HEK293 (cell line): Measurements from ENCODE around the gene OR10G7.

ENCODE experiments used
- BCL11A ChIP-seq: fragments of 450-650 bp; formaldehyde crosslinking; IDR thresholded peaks from 2 replicates; pipeline ENCODE4 v1.5.1; 2016; ENCODE audit warnings: low read depth, missing biosample characterization, missing genetic modification characterization
- CTCF ChIP-seq: fragments of 450-650 bp; formaldehyde crosslinking; IDR thresholded peaks from 2 replicates; pipeline ENCODE4 v1.5.1; 2016; ENCODE audit warnings: missing biosample characterization, missing genetic modification characterization
- KLF8 ChIP-seq: fragments of 450-650 bp; formaldehyde crosslinking; IDR thresholded peaks from 2 replicates; pipeline ENCODE4 v1.5.1; 2016; ENCODE audit warnings: missing biosample characterization, missing genetic modification characterization
- SCRT2 ChIP-seq: fragments of 450-650 bp; formaldehyde crosslinking; IDR thresholded peaks from 2 replicates; pipeline ENCODE4 v1.5.1; 2016; ENCODE audit warnings: missing biosample characterization, missing genetic modification characterization
- SETDB1 ChIP-seq: IDR thresholded peaks from one replicate; pipeline ENCODE4 v1.6.1; 2017; ENCODE audit warnings: mild to moderate bottlenecking, low read length, moderate library complexity, mixed read lengths; ENCODE audit not compliant: insufficient read length
- ZBTB8A ChIP-seq: fragments of 450-650 bp; formaldehyde crosslinking; IDR thresholded peaks from 2 replicates; pipeline ENCODE4 v1.5.1; 2016; ENCODE audit warnings: missing biosample characterization, missing genetic modification characterization
- ZNF132 ChIP-seq: fragments of 450-650 bp; formaldehyde crosslinking; IDR thresholded peaks from 2 replicates; pipeline ENCODE4 v1.5.1; 2017; ENCODE audit warnings: missing biosample characterization, missing genetic modification characterization, borderline replicate concordance
- ZNF155 ChIP-seq: fragments of 450-650 bp; formaldehyde crosslinking; IDR thresholded peaks from 2 replicates; pipeline ENCODE4 v1.5.1; 2016; ENCODE audit warnings: missing biosample characterization, missing genetic modification characterization
- ZNF350 ChIP-seq: fragments of 450-650 bp; formaldehyde crosslinking; IDR thresholded peaks from 2 replicates; pipeline ENCODE4 v1.5.0; 2017; ENCODE audit warnings: missing biosample characterization, mild to moderate bottlenecking, missing genetic modification characterization
- ZNF423 ChIP-seq: fragments of 450-650 bp; formaldehyde crosslinking; IDR thresholded peaks from 2 replicates; pipeline ENCODE4 v1.5.1; 2016; ENCODE audit warnings: missing biosample characterization, missing genetic modification characterization
- ZNF48 ChIP-seq: fragments of 450-650 bp; formaldehyde crosslinking; IDR thresholded peaks from 2 replicates; pipeline ENCODE4 v1.5.1; 2016; ENCODE audit warnings: missing biosample characterization, missing genetic modification characterization
- ZNF629 ChIP-seq: fragments of 450-650 bp; formaldehyde crosslinking; IDR thresholded peaks from 2 replicates; pipeline ENCODE4 v1.5.1; 2017; ENCODE audit warnings: missing biosample characterization, missing genetic modification characterization
- ZNF654 ChIP-seq: fragments of 450-650 bp; formaldehyde crosslinking; IDR thresholded peaks from 2 replicates; pipeline ENCODE4 v1.5.1; 2016; ENCODE audit warnings: low read depth, missing biosample characterization, missing genetic modification characterization
- ZNF76 ChIP-seq: fragments of 450-650 bp; formaldehyde crosslinking; IDR thresholded peaks from 2 replicates; pipeline ENCODE4; 2016; ENCODE audit warnings: low read depth, missing biosample characterization, missing genetic modification characterization, borderline replicate concordance

GRCh38 chr11:124026498-124026897, 14.6 kb downstream of the OR10G7 start, which contains the start of gene OR10G8:
- TF ChIP-seq CTCF, result no peak
- TF ChIP-seq ZNF629, result no peak
- TF ChIP-seq SCRT2 (tag by site-specific recombination), result no peak
- no peak for TF ChIP-seq ZNF654
- TF ChIP-seq KLF8 (tag by site-specific recombination), result no peak
- TF ChIP-seq ZNF350 (tag by site-specific recombination), result no peak
- TF ChIP-seq ZNF423 (tag by site-specific recombination), result no peak
- TF ChIP-seq ZNF155 (tag by site-specific recombination), result no peak
- TF ChIP-seq ZBTB8A, result no peak
- no peak for TF ChIP-seq ZNF132
- TF ChIP-seq BCL11A (tag by site-specific recombination), result no peak
- no peak for TF ChIP-seq SETDB1
- TF ChIP-seq ZNF76 (tag by site-specific recombination), result no peak
- no peak for TF ChIP-seq ZNF48 (tag by site-specific recombination)
